Measurements from ENCODE around the gene NKX2-4. TPM values are rescaled to one million over a fixed set of nuclear protein-coding genes. Genes with fewer than 3 reads are reported as not detected.
"Not testable (repeated sequence)": the region's sequence is repeated elsewhere in the genome, so short reads cannot be mapped to it uniquely, and the experiment has no call there.

Gene NKX2-4
- total and polyA plus RNA-seq, 8 donors = not detected

DNA sequence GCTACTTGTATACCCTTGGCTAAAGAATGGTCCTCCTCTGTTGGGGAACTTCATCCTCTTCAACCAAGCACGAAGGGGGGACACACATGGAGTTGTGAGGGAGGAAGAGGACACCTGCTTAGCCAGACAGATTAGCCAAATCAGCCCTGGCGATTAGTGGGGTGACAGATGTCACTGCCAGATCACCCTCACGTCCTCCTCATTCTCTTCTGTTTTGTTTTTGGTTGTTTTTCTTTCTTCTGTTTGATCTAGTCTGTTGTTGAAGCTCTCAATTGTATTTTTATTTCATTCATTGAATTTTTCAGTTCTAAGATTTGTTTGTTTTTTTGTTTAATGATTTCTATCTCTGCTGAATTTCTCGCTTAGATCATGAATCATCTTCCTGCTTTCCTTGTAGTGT is 27.5 kb upstream of the NKX2-4 start:
- intact Hi-C loops (cut with DNase I; ENCODE audit: low total_unique reads) = no loop called here
- Histone ChIP-seq H3K27me3 (no peaks in the 10 kb centered on the region), H3K4me3 (no peak overlapping the region), H3K9me3 (peaks cover 8 to 62% (median 57%) of the 10 kb centered on the region in 4 donors), H3K36me3 (no peaks in the 10 kb centered on the region), H3K4me1 (no peaks in the 10 kb centered on the region), H3K27ac (no peak overlapping the region)
- WGBS, 5 donors = 69 to 73% (median 70%) methylated on average over 4 of the region's 4 CpGs
- no peak for DNase-seq
- no peak for TF ChIP-seq EP300 (IDR thresholded peaks at IDR 0.05)
- TF ChIP-seq POLR2A (IDR thresholded peaks at IDR 0.05) = no peak
- TF ChIP-seq CTCF (IDR thresholded peaks at IDR 0.05) = no peak
- no peak for TF ChIP-seq POLR2AphosphoS5 (IDR thresholded peaks at IDR 0.05)

DNA sequence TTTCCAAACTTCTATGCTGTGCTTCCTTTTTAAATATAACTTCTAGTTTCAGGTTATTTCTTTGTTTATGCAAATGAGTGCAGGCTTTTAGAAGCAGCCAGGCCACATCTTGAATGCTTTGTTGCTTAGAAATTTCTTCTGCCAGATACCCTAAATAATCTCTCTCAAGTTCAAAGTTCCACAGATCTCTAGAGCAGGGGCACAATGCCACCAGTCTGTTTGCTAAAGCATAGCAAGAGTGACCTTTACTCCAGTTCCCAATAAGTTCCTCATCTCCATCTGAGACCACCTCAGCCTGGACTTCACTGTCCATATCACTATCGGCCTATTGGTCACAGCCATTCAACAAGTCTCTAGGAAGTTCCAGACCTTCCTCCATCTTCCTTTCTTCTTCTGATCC is 26.4 kb upstream of the NKX2-4 start:
- DNase-seq; H3K36me3 ChIP-seq; H3K4me1 ChIP-seq; H3K4me3 ChIP-seq; H3K27ac ChIP-seq; H3K27me3 ChIP-seq; intact Hi-C loops (cut with DNase I; ENCODE audit: low total_unique reads): not testable (repeated sequence)
- whole genome bisulfite sequencing, 5 donors = 90 to 97% (median 96%) methylated on average over 1 of the region's 1 CpG
- H3K9me3 ChIP-seq = peaks cover 8 to 62% (median 57%) of the 10 kb centered on the region in 4 donors

- no peak for DNase-seq
- Histone ChIP-seq H3K27ac (no peak overlapping the region), H3K9me3 (peaks cover 8 to 62% (median 57%) of the 10 kb centered on the region in 4 donors), H3K36me3 (no peaks in the 10 kb centered on the region), H3K27me3 (no peaks in the 10 kb centered on the region), H3K4me3 (no peak overlapping the region), H3K4me1 (no peaks in the 10 kb centered on the region)
- intact Hi-C loops (cut with DNase I; ENCODE audit: low total_unique reads) = no loop called here
- no peak for TF ChIP-seq POLR2AphosphoS5 (IDR thresholded peaks at IDR 0.05)
- no peak for TF ChIP-seq CTCF (IDR thresholded peaks at IDR 0.05)
- TF ChIP-seq EP300 (IDR thresholded peaks at IDR 0.05) = no peak
- TF ChIP-seq POLR2A (IDR thresholded peaks at IDR 0.05) = no peak
- WGBS, 5 donors = 89 to 96% (median 91%) methylated on average over 4 of the region's 4 CpGs
Measured at GRCh38 chr20:21421601-21422236, 24.4 kb upstream of the NKX2-4 start.

GRCh38 chr20:21419147-21419546 is 21.8 kb upstream of the NKX2-4 start:
- H3K36me3 ChIP-seq; H3K4me3 ChIP-seq; H3K27ac ChIP-seq; DNase-seq; H3K4me1 ChIP-seq; H3K27me3 ChIP-seq; intact Hi-C loops (cut with DNase I; ENCODE audit: low total_unique reads): not testable (repeated sequence)
- WGBS, 5 donors = 61 to 73% (median 65%) methylated on average over 2 of the region's 2 CpGs
- peaks cover 0 to 40% (median 36%) of the 10 kb centered on the region in 4 donors for H3K9me3 ChIP-seq

DNA sequence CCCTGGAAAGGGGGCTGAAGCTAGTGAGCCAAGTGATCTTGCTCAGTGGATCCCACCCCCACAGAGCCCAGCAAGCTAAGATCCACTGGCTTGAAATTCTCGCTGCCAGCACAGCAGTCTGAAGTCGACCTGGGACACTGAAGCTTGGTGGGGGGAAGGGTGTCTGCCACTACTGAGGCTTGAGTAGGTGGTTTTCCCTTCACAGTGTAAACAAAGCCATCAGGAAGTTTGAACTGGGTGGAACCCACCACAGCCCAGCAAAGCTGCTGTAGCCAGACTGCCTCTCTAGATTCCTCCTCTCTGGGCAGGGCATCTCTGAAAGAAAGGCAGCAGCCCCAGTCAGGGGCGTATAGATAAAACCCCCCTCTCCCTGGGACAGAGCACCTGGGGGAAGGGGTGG is 16.7 kb upstream of the NKX2-4 start:
- DNase-seq = peak in 1 of 2 donors; percentile 4
- Histone ChIP-seq H3K27me3 (peaks cover 0 to 26% (median 11%) of the 10 kb centered on the region in 3 donors), H3K9me3 (peaks cover 0 to 20% (median 17%) of the 10 kb centered on the region in 4 donors)
- H3K27ac ChIP-seq; H3K4me1 ChIP-seq; H3K4me3 ChIP-seq; intact Hi-C loops (cut with DNase I; ENCODE audit: low total_unique reads); H3K36me3 ChIP-seq: not testable (repeated sequence)
- WGBS, 5 donors = 18 to 36% (median 29%) methylated on average over 3 of the region's 3 CpGs

DNA sequence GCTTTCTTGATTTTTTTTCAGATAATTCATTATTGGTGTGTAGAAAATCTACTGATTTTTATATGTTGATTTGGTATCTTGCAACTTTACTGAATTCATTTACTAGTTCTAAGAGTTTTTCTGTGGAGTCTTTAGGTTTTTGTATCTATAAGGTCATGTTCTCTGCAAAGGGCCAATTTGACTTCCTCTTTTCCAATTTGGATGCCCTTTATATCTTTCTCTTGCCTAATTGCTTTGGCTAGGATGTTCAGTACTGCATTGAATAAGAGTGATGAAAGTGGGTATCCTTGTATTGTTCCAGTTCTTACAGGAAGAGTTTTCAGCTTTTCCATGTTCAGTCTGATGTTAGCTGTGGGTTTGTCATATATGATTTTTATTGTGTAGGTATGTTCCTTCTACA is 14.4 kb upstream of the NKX2-4 start:
- TF ChIP-seq POLR2A (IDR thresholded peaks at IDR 0.05) (no peak), POLR2AphosphoS5 (IDR thresholded peaks at IDR 0.05) (no peak), CTCF (IDR thresholded peaks at IDR 0.05) (no peak), EP300 (IDR thresholded peaks at IDR 0.05) (no peak)
- Histone ChIP-seq H3K27ac (no peak overlapping the region), H3K4me1 (no peaks in the 10 kb centered on the region), H3K27me3 (peaks cover 0 to 35% (median 16%) of the 10 kb centered on the region in 3 donors), H3K4me3 (no peak overlapping the region), H3K9me3 (peaks cover 0 to 20% (median 17%) of the 10 kb centered on the region in 4 donors), H3K36me3 (no peaks in the 10 kb centered on the region)
- no peak for DNase-seq
- intact Hi-C loops (cut with DNase I; ENCODE audit: low total_unique reads) = no loop called here
